MG63 (cell line): ENCODE data around the gene GNE. TPM values are rescaled to one million over a fixed set of nuclear protein-coding genes. Genes with fewer than 3 reads are reported as not detected.

Experiments
- DNase-seq: peaks from one replicate; pipeline ENCODE4 v3.0.0-alpha.2; 2020
- H3K27me3 ChIP-seq: fragments of 250-450 bp; sonication (Bioruptor Pico); 2 replicates; pipeline ENCODE4 v1.5.1; 2020; ENCODE audit warnings: mild to moderate bottlenecking, moderate library complexity
- H3K36me3 ChIP-seq: fragments of 250-450 bp; sonication (Bioruptor Pico); 2 replicates; pipeline ENCODE4 v1.5.1; 2020; ENCODE audit warnings: mild to moderate bottlenecking, moderate library complexity
- H3K4me3 ChIP-seq: fragments of 250-450 bp; sonication (Bioruptor Pico); 2 replicates; pipeline ENCODE4 v1.5.1; 2020; ENCODE audit warnings: mild to moderate bottlenecking, moderate library complexity
- H3K9me3 ChIP-seq: fragments of 250-450 bp; sonication (Bioruptor Pico); 2 replicates; pipeline ENCODE4 v1.5.1; 2020; ENCODE audit warnings: mild to moderate bottlenecking, moderate library complexity
- total RNA-seq: library from RNA; depleted of rRNA; stranded (reverse); fragments of >200 nt; shearing (Covaris generic); gene quantifications from 2 replicates; pipeline ENCODE4 v1.2.3, GENCODE V29; 2014; ENCODE audit warnings: low replicate concordance

Gene GNE
- total RNA-seq, 1 experiment from 2014 or later = 34.0 TPM

- Histone ChIP-seq H3K4me3 (no peak overlapping the region), H3K36me3 (peaks cover 96% of the 10 kb centered on the region), H3K9me3 (peaks cover 8% of the 10 kb centered on the region), H3K27me3 (no peaks in the 10 kb centered on the region)
- DNase-seq = no peak
These were observed 35.8 kb downstream of the GNE start for GRCh38 chr9:36222449-36222848.

- no peak for DNase-seq
- Histone ChIP-seq H3K36me3 (peaks cover 96% of the 10 kb centered on the region), H3K27me3 (no peaks in the 10 kb centered on the region), H3K4me3 (no peak overlapping the region), H3K9me3 (peaks cover 8% of the 10 kb centered on the region)
These were observed 36.6 kb downstream of the GNE start for GRCh38 chr9:36221667-36222066.

DNA sequence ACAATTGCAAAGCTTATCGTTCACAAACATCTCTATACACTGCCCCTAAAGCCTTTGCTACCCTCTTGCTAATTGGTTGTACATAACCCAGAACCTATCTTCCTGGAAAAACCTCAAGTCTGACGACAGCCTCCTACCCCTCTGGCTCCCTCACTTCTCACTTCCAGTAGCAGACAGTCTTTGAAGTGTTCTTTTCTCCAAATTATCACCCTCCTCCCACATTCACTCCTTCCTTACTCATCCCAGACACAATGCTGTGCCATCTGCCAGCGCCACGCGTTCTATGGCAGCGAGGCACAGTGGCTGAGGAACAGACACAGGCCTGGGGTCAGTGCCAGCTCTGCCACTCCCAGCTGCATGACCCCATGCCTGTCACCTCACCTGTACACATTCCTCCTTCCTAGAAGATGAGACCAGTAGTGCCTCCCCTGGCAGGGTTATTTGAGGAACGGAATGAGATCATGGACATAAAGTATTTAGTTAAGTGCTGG is 39.8 kb downstream of the GNE start:
- Histone ChIP-seq H3K4me3 (no peak overlapping the region), H3K9me3 (peaks cover 8% of the 10 kb centered on the region), H3K27me3 (no peaks in the 10 kb centered on the region), H3K36me3 (peaks cover 96% of the 10 kb centered on the region)
- no peak for DNase-seq

- DNase-seq = no peak
- H3K27me3 ChIP-seq = no peaks in the 10 kb centered on the region
- H3K36me3 ChIP-seq = peaks cover 96% of the 10 kb centered on the region
- H3K4me3 ChIP-seq = no peak overlapping the region
- H3K9me3 ChIP-seq = peaks cover 8% of the 10 kb centered on the region
These were observed 40.2 kb downstream of the GNE start for GRCh38 chr9:36218011-36218410.

- no peak for DNase-seq
- H3K9me3 ChIP-seq = peaks cover 5% of the 10 kb centered on the region
- H3K4me3 ChIP-seq = no peak overlapping the region
- H3K27me3 ChIP-seq = no peaks in the 10 kb centered on the region
- peaks cover 96% of the 10 kb centered on the region for H3K36me3 ChIP-seq
These were observed 40.8 kb downstream of the GNE start for GRCh38 chr9:36217256-36217968.

- no peaks in the 10 kb centered on the region for H3K9me3 ChIP-seq
- H3K36me3 ChIP-seq = peaks cover 97% of the 10 kb centered on the region
- H3K27me3 ChIP-seq = no peaks in the 10 kb centered on the region
- peak; percentile 56 for DNase-seq
- no peak overlapping the region for H3K4me3 ChIP-seq
These were observed 43.7 kb downstream of the GNE start for GRCh38 chr9:36214571-36214970.

DNA sequence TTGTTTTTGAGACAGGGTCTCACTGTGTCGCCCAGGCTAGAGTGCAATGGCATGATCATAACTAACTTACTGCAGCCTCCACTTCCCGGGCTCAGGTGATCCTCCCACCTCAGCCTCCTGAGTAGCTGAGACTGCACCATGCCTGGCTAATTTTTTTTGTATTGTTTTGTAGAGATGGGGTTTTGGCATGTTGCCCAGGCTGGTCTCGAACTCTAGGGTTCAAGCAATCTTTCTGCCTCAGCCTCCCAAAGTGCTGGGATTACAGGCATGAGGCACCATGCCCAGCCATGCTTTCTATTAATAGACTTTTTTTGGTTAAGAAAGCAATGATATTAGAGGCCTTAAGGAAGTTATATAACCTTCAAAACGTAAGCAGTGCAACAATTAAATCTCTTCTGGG is 44.3 kb downstream of the GNE start:
- no peak for DNase-seq
- Histone ChIP-seq H3K4me3 (no peak overlapping the region), H3K36me3 (peaks cover 97% of the 10 kb centered on the region), H3K27me3 (no peaks in the 10 kb centered on the region), H3K9me3 (no peaks in the 10 kb centered on the region)

DNA sequence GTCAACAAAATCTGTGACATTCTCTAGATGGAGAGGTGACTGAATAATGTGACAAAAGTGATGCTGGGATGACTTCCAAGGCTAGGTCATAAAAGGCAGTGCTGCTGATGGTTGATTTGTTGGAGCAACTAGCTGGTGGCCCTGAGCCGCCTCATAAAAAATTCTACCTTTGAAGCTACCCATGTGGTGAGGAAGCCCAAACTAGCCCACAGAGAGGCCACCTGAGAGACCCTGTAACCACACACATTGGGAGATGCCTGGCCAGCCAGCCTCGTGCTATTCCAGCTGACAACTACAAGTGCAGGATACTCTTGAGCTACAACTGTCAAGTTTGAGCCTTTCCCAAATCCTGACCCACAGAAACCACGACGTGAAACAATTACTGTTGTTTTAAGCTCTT is 44.9 kb downstream of the GNE start:
- no peaks in the 10 kb centered on the region for H3K9me3 ChIP-seq
- H3K27me3 ChIP-seq = no peaks in the 10 kb centered on the region
- H3K36me3 ChIP-seq = peaks cover 97% of the 10 kb centered on the region
- H3K4me3 ChIP-seq = no peak overlapping the region
- no peak for DNase-seq

- Histone ChIP-seq H3K4me3 (no peak overlapping the region), H3K27me3 (no peaks in the 10 kb centered on the region), H3K9me3 (no peaks in the 10 kb centered on the region), H3K36me3 (peaks cover 98% of the 10 kb centered on the region)
- DNase-seq = no peak
These were observed 46.7 kb downstream of the GNE start for GRCh38 chr9:36211510-36211909.

GRCh38 chr9:36210722-36211121 is 47.5 kb downstream of the GNE start:
- Histone ChIP-seq H3K4me3 (no peak overlapping the region), H3K27me3 (no peaks in the 10 kb centered on the region), H3K36me3 (peaks cover 100% of the 10 kb centered on the region), H3K9me3 (no peaks in the 10 kb centered on the region)
- DNase-seq = no peak

DNA sequence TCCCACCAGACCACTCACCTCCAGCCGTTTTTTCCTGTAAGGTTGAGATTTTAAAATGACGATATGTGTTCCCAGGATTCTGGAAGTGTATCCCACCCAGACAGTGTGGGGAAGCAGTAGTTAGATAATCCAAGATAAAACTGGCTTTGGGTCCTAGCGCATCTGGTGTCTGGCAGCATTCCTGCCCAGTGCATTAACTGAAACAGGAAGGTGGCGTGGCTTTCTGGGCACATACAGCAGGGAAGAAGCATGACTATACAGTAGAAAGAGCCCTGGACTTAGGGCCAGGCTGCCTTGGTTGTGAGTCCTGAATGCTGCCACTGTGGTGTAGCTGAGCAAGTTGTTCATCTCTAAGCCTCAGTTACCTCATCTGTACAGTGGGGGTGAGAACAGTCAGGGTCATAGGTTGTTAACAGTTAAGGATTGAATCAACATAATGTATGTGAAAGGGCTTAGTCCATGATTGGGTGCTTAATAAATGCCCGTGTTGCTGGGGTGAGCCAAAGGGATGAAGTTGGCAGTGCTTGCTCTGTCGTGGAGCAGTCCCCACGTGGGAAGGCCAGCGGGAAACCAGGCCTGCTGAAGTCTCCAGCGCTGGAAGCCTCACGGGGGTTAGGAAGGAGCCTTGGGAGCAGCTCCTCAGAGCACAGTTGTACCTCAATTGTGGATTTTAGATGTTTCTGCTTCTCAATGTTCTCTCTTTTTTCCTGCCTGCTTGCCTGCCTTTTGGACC is 49.6 kb downstream of the GNE start:
- H3K27me3 ChIP-seq = no peaks in the 10 kb centered on the region
- peaks cover 99% of the 10 kb centered on the region for H3K36me3 ChIP-seq
- no peak overlapping the region for H3K4me3 ChIP-seq
- no peaks in the 10 kb centered on the region for H3K9me3 ChIP-seq
- DNase-seq = peak; percentile 91

DNA sequence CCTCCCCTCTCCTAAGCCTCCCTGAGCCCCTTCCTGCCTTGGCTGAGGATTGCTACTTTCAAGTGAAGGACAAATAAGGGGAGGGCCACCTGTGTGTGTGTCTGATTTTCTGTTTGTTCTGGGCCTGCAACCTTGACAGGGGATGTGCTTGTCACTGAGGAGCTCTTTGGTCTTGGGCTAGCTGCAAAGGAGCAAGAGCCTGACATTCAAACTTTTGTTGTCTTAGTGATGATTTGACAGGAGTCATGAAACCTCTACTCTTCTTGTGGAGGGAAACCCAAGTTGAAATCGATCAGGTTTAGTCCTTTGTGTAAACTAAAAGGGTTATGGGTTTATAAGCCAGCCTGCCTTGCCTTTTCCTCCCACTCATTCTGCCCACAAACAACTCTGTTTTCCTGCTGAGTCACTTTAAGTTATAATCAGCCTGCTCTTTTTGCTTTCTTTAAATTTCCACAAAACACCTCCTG is 50.7 kb downstream of the GNE start:
- Histone ChIP-seq H3K9me3 (no peaks in the 10 kb centered on the region), H3K36me3 (peaks cover 99% of the 10 kb centered on the region), H3K27me3 (no peaks in the 10 kb centered on the region), H3K4me3 (no peak overlapping the region)
- DNase-seq = peak; percentile 52

DNA sequence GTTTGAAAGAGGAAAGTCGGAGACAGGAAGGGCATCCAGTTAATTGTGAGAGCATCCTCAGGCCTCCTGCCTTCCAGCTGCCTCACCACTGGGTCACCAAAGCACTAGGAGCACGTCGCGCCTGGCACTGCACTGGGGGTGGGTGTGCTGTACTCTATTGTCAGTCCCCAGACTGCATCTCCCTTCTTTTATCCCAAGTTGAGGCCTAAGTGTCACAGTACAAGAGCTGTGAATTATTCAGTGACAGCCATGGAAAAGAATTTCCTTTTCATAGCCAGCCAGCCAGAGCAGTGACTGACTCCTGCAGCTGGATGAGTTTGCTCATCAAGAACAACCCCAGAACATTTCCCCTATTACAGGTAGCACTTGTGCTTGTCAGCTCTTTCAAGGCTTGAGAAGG is 51.2 kb downstream of the GNE start:
- H3K27me3 ChIP-seq = no peaks in the 10 kb centered on the region
- H3K9me3 ChIP-seq = no peaks in the 10 kb centered on the region
- H3K36me3 ChIP-seq = peaks cover 99% of the 10 kb centered on the region
- DNase-seq = peak; percentile 41
- H3K4me3 ChIP-seq = no peak overlapping the region

- Histone ChIP-seq H3K36me3 (peaks cover 99% of the 10 kb centered on the region), H3K9me3 (no peaks in the 10 kb centered on the region), H3K4me3 (no peak overlapping the region), H3K27me3 (no peaks in the 10 kb centered on the region)
- DNase-seq = peak; percentile 40
These were observed 53.2 kb downstream of the GNE start for GRCh38 chr9:36204906-36205547.

DNA sequence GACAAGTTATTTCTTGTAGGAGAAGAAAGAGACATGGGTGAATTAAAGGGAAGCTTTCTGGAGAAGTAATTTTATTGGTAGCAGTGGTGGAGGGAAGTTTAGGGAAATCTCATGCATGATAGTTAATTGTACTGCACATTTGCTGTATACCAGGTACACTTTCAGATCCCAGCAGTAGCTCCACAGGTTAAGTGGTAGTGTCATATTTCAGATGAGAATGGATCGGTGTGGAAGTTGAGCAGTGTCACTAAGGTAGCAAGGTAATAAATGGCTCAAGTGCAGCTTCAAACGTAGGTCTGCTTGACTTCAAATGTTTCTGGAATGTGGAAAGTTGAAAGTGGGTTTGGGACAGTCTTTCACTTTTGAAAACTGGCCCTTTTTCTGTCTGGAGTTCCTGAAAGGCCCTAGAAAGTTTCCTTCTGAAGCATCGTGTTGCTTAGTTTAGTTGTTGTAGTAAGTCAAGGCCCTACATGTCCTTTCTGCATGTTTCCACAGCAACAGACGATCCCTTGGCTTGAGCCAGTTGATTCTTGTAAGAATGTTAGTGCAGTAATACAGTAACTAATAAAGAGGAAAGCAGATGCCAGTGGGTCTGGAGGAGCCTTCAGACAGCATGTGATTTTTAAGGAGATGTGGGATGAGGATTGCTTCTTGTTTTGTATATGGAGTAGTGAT is 63.8 kb downstream of the GNE start:
- DNase-seq = no peak
- Histone ChIP-seq H3K27me3 (no peaks in the 10 kb centered on the region), H3K4me3 (no peak overlapping the region), H3K36me3 (peaks cover 83% of the 10 kb centered on the region), H3K9me3 (no peaks in the 10 kb centered on the region)

DNA sequence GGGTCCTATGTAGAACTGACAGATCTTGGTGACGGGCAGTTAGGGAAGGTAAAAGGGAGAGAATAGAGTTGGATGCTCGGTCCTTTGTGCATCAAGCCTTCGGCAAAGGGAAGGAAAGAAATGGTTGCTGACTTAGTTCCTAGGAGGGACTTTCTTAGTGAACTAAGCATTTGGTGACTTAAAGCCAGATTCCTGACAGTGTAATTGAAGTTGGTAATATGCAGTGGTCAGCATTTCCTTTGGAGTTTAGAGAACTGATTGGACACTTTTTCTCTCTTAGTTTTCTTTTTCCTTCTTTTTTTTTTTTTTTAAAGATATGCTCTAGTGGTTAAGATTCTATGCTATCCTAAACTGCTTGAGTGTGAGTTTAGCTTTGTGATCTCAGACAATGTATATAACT is 65.2 kb downstream of the GNE start:
- DNase-seq = no peak
- Histone ChIP-seq H3K9me3 (no peaks in the 10 kb centered on the region), H3K36me3 (peaks cover 71% of the 10 kb centered on the region)

DNA sequence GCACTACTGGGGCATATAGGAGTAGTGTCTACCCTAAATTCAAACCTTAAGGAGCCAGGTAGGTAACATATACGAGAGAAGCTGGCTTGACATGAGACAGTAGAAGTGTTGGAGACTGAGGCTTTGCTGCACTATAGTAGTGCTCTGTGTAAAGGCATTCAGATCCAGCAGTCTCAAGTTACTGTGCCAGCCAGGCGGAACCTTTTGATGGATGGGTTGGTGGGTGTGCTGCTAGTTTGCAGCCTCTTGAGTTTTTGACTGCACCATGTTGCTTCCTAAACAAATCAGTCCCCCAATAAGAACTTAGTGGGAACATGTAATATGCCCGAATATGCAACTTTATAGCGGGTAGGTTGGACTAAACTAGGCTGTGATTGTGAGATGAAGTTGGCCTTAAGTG is 66.1 kb downstream of the GNE start:
- no peak for DNase-seq
- Histone ChIP-seq H3K36me3 (peaks cover 62% of the 10 kb centered on the region), H3K4me3 (peak overlapping the region; percentile 97), H3K9me3 (no peaks in the 10 kb centered on the region), H3K27me3 (no peaks in the 10 kb centered on the region)

More for the DNA sequence above, 65.2 kb downstream of the GNE start:
- Histone ChIP-seq H3K27me3 (no peaks in the 10 kb centered on the region), H3K4me3 (peak overlapping the region; percentile 97)
